Gastroesophageal sphincter (tissue), 4 donors: ENCODE results near the gene TMEM192. TPM values are rescaled to one million over a fixed set of nuclear protein-coding genes. Genes with fewer than 3 reads are reported as not detected.
"Not testable (repeated sequence)": the region's sequence is repeated elsewhere in the genome, so short reads cannot be mapped to it uniquely, and the experiment has no call there.

Experiments
- ATAC-seq: fragments of 150-250 bp; one replicate; pipeline ENCODE4 v1.9.1; 2016; ENCODE audit warnings: mild to moderate bottlenecking, moderate library complexity
- H3K27ac ChIP-seq, 4 donors: fragments of 200-600 bp; sonication (generic) in 3 of 4; 1 replicate in 3 of 4; 2 replicates in 1 of 4; pipeline ENCODE4 v1.5.1; 2016 to 2019
- H3K27me3 ChIP-seq: fragments of 200-600 bp; sonication (generic); one replicate; pipeline ENCODE4 v1.5.1; 2019
- H3K36me3 ChIP-seq, 2 donors: fragments of 200-600 bp; sonication (generic); one replicate each; pipeline ENCODE4 v1.5.1; 2019; ENCODE audit warnings: control low read depth in 1 of 2
- H3K4me1 ChIP-seq, 3 donors: fragments of 200-600 bp; sonication (generic); 1 replicate in 2 of 3; 2 replicates in 1 of 3; pipeline ENCODE4 v1.5.1; 2016 to 2019; ENCODE audit warnings: control low read depth in 2 of 3
- H3K4me3 ChIP-seq, 2 donors: fragments of 200-600 bp; sonication (generic); one replicate each; pipeline ENCODE4 v1.5.1; 2019; ENCODE audit warnings: mild to moderate bottlenecking in 1 of 2, moderate library complexity in 1 of 2
- H3K9me3 ChIP-seq, 3 donors: fragments of 200-600 bp; sonication (generic); one replicate each; pipeline ENCODE4 v1.5.1; 2017 to 2019; ENCODE audit warnings: control low read depth in 2 of 3
- EP300 ChIP-seq: sonication (generic); formaldehyde crosslinking; IDR thresholded peaks from one replicate; pipeline ENCODE4 v1.6.1; 2017; ENCODE audit warnings: antibody characterized with exemption, mild to moderate bottlenecking
- POLR2A ChIP-seq, 2 donors: fragments of 450-650 bp; IDR thresholded peaks; one replicate each; pipeline ENCODE4 v1.6.1; 2017; ENCODE audit warnings: antibody characterized with exemption in 2 of 2, mild to moderate bottlenecking in 2 of 2, moderate library complexity in 1 of 2
- POLR2AphosphoS5 ChIP-seq: sonication (generic); formaldehyde crosslinking; IDR thresholded peaks from one replicate; pipeline ENCODE4 v1.6.1; 2017; ENCODE audit warnings: antibody characterized with exemption
- WGBS, 2 donors: methylation state at CpG; one replicate each; pipeline ENCODE4 v1.1.5; 2018; ENCODE audit warnings: low coverage in 1 of 2; 5-methylcytosine and 5-hydroxymethylcytosine counted together
- total RNA-seq, 4 donors: library from RNA; depleted of rRNA; stranded (reverse); fragments of >200 nt; gene quantifications; one replicate each; pipeline ENCODE4 v1.1.0, GENCODE V29; 2016
- TF ChIP-seq, protein P1 (sequence below), 4 experiments: fragments of 200-600 bp in 2 of 4; fragments of 450-650 bp in 2 of 4; sonication (generic) in 1 of 4; IDR thresholded peaks; one replicate each; pipeline ENCODE4 v1.5.1; 2017 to 2019; ENCODE audit warnings: antibody characterized with exemption in 4 of 4, mild to moderate bottlenecking in 2 of 4, moderate library complexity in 2 of 4

TMEM192 gene
- total RNA-seq, 4 donors from 2014 or later, result 11.2 to 18.7 (median 15.6) TPM

DNA sequence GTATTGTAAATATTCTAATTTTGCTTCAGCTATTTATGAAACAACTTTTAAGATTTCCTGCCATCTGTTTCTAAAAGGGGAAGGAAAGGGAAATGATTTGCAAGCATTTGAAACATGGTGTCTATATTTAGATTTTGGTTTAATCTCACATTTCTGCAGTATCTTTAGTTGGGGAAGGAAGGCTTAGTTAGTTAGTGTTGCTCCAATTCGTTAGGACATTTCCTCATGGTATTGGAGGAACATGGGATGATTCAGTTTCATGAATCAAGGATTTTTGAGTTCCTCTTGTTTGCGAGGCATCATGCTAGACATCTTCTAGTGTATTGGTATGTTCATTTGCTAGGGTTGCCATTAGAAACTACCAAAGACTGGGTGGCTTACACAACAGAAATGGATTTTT is 20.5 kb upstream of the TMEM192 start:
- Histone ChIP-seq H3K27me3 (no peaks in the 10 kb centered on the region), H3K4me3 (no peak overlapping the region), H3K9me3 (no peaks in the 10 kb centered on the region), H3K4me1 (no peaks in the 10 kb centered on the region), H3K36me3 (no peaks in the 10 kb centered on the region), H3K27ac (no peak overlapping the region)
- 63 to 64% methylated on average over 2 of the region's 2 CpGs for WGBS, 2 donors
- TF ChIP-seq POLR2AphosphoS5 (no peak), EP300 (no peak), POLR2A (IDR thresholded peaks at IDR 0.05) (no peak)
- TF ChIP-seq, protein P1, sequence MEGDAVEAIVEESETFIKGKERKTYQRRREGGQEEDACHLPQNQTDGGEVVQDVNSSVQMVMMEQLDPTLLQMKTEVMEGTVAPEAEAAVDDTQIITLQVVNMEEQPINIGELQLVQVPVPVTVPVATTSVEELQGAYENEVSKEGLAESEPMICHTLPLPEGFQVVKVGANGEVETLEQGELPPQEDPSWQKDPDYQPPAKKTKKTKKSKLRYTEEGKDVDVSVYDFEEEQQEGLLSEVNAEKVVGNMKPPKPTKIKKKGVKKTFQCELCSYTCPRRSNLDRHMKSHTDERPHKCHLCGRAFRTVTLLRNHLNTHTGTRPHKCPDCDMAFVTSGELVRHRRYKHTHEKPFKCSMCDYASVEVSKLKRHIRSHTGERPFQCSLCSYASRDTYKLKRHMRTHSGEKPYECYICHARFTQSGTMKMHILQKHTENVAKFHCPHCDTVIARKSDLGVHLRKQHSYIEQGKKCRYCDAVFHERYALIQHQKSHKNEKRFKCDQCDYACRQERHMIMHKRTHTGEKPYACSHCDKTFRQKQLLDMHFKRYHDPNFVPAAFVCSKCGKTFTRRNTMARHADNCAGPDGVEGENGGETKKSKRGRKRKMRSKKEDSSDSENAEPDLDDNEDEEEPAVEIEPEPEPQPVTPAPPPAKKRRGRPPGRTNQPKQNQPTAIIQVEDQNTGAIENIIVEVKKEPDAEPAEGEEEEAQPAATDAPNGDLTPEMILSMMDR (IDR thresholded peaks at IDR 0.05), result no peak
- ATAC-seq, result peak; percentile 30

DNA sequence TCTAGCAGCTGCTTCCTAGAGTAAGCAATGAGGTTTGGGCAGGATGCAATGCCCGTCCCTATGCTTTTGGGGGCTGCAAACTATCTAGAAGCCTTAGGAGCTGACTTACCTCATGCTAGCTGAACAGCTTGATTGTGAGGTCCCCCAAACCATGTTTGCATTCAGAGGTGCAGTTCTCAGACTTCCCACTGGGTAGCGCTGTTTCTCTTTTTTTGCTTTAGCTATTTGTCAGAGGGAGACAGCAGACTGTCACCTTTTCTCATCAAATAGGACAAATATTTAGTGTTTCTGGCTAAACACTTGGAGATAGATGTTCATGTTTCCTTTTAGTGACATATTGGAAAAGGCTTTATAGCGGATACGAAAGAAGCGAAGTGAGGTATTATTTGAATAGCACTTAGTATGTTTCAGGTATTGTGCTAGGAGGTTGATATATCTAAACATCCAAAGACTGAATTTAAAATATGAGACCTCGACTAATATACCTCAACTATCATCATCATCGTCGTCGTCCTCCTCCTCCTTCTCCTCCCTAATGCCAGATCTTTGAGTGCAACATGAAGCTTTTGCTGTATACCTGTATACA is 18.7 kb upstream of the TMEM192 start:
- Histone ChIP-seq H3K4me3 (no peak overlapping the region), H3K27me3 (no peaks in the 10 kb centered on the region), H3K9me3 (no peaks in the 10 kb centered on the region), H3K4me1 (no peaks in the 10 kb centered on the region), H3K27ac (no peak overlapping the region), H3K36me3 (no peaks in the 10 kb centered on the region)
- TF ChIP-seq POLR2A (IDR thresholded peaks at IDR 0.05) (no peak), EP300 (no peak), POLR2AphosphoS5 (no peak)
- TF ChIP-seq, protein P1 (IDR thresholded peaks at IDR 0.05), result peak; percentile 75 to 90 (median 86)
- WGBS, 2 donors, result 6 to 8% methylated on average over 7 to 9 of the region's 9 CpGs
- ATAC-seq, result peak; percentile 58

GRCh38 chr4:165129924-165130323 is 17.3 kb upstream of the TMEM192 start:
- no peak overlapping the region for H3K4me3 ChIP-seq
- H3K27me3 ChIP-seq, result no peaks in the 10 kb centered on the region
- H3K27ac ChIP-seq, result no peak overlapping the region
- TF ChIP-seq EP300 (no peak), POLR2AphosphoS5 (no peak), POLR2A (IDR thresholded peaks at IDR 0.05) (no peak)
- TF ChIP-seq, protein P1 (IDR thresholded peaks at IDR 0.05), result no peak
- WGBS, 2 donors, result 71 to 79% methylated on average over 3 of the region's 3 CpGs
- no peaks in the 10 kb centered on the region for H3K36me3 ChIP-seq
- ATAC-seq, result no peak
- H3K9me3 ChIP-seq, result no peaks in the 10 kb centered on the region
- H3K4me1 ChIP-seq, result no peaks in the 10 kb centered on the region

GRCh38 chr4:165125869-165126499 is 13.3 kb upstream of the TMEM192 start:
- not testable (repeated sequence) for H3K4me3 ChIP-seq, H3K27ac ChIP-seq, ATAC-seq, H3K36me3 ChIP-seq, H3K4me1 ChIP-seq, H3K9me3 ChIP-seq, H3K27me3 ChIP-seq
- 100% methylated on average over 1 of the region's 40 CpGs; no CpG with 5 or more reads in 1 of the 2 donors for WGBS, 2 donors

DNA sequence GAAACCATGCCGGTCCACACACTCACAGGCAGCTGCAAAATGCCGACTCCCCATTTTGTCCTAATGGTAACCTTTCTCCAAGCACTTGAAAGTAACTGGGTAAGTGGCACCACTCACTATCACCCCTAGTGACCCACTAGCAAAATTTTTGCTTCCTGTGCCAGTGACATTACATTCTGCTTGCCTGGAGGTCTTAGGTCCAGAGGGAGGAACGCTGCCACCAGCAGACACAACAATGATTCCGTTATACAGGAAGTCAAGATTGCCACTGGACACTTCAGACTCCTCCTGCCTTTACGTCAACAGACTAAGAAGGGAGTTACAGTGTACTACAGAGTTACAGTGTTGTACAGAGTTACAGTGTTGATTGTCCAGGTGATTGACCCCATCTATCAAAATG is 11.8 kb upstream of the TMEM192 start:
- no peak overlapping the region for H3K4me3 ChIP-seq
- H3K27ac ChIP-seq, result no peak overlapping the region
- H3K4me1 ChIP-seq, result no peaks in the 10 kb centered on the region
- no peaks in the 10 kb centered on the region for H3K27me3 ChIP-seq
- H3K9me3 ChIP-seq, result no peaks in the 10 kb centered on the region
- no peak for ATAC-seq
- 62 to 81% methylated on average over 3 to 5 of the region's 5 CpGs for WGBS, 2 donors
- no peaks in the 10 kb centered on the region for H3K36me3 ChIP-seq
- TF ChIP-seq POLR2AphosphoS5, result no peak

DNA sequence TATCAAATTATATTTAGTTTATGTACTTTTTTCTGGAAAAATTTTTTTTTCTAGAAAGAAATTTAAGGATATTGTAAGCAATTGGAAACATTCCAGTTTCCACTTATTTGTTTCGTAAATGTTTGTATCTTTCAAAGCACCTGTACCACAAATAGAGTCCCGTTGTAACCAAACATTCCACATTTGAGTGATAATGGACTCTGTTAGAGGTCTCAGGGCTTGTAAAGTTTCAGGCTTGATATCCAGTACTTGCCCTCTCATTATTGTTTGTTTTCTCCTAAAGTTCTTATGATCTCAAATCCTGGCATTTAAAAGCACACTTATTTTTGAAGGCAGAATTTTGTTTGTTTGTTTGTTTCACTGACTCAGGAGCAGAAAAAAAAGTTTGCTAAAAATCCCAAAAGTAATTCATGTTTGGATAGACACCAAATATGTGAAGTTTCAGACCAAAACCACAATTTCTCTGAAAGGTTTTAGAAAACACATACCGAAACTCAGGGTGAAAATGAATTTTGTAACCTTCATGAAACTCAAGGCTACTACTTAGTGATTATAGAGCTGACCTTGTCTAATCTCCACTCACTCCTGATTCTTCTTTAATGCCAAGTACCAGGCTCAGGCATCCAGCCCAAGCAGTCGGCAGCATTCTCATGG is 5.7 kb upstream of the TMEM192 start:
- Histone ChIP-seq H3K4me1 (peaks cover 0 to 5% (median 0%) of the 10 kb centered on the region in 3 donors), H3K36me3 (no peaks in the 10 kb centered on the region), H3K9me3 (no peaks in the 10 kb centered on the region), H3K27ac (no peak overlapping the region), H3K27me3 (no peaks in the 10 kb centered on the region), H3K4me3 (no peak overlapping the region)
- no peak for ATAC-seq
- WGBS, 2 donors, result 59 to 82% methylated on average over 3 to 4 of the region's 4 CpGs
- TF ChIP-seq EP300, result no peak
- TF ChIP-seq, protein P1 (IDR thresholded peaks at IDR 0.05), result no peak
- no peak for TF ChIP-seq POLR2A (IDR thresholded peaks at IDR 0.05)
- TF ChIP-seq POLR2AphosphoS5, result no peak
